ENCODE results near the gene MYL10. TPM values are rescaled to one million over a fixed set of nuclear protein-coding genes. Genes with fewer than 3 reads are reported as not detected.

The MYL10 gene
- total RNA-seq, 2 donors from 2014 or later, result not detected

- no peaks in the 10 kb centered on the region for H3K9me3 ChIP-seq
- no peaks in the 10 kb centered on the region for H3K4me1 ChIP-seq
- no peaks in the 10 kb centered on the region for H3K36me3 ChIP-seq
- DNase-seq (ENCODE audit: low spot score), result no peak
- H3K27ac ChIP-seq, result no peak overlapping the region
- no peaks in the 10 kb centered on the region for H3K27me3 ChIP-seq
- H3K4me3 ChIP-seq, result no peak overlapping the region
- TF ChIP-seq CTCF (IDR thresholded peaks at IDR 0.05), result no peak
These were observed 574 bp downstream of the MYL10 start for GRCh38 chr7:101628522-101628921.

GRCh38 chr7:101626758-101627157 is 2.3 kb downstream of the MYL10 start:
- H3K27ac ChIP-seq, result no peak overlapping the region
- H3K4me1 ChIP-seq, result no peaks in the 10 kb centered on the region
- no peak for DNase-seq (ENCODE audit: low spot score)
- no peaks in the 10 kb centered on the region for H3K27me3 ChIP-seq
- no peak for TF ChIP-seq CTCF (IDR thresholded peaks at IDR 0.05)
- no peaks in the 10 kb centered on the region for H3K9me3 ChIP-seq
- H3K36me3 ChIP-seq, result no peaks in the 10 kb centered on the region
- no peak overlapping the region for H3K4me3 ChIP-seq

- no peak for DNase-seq (ENCODE audit: low spot score)
- H3K36me3 ChIP-seq, result no peaks in the 10 kb centered on the region
- H3K27me3 ChIP-seq, result no peaks in the 10 kb centered on the region
- H3K9me3 ChIP-seq, result no peaks in the 10 kb centered on the region
- TF ChIP-seq CTCF (IDR thresholded peaks at IDR 0.05), result no peak
- H3K27ac ChIP-seq, result no peak overlapping the region
- no peak overlapping the region for H3K4me3 ChIP-seq
- no peaks in the 10 kb centered on the region for H3K4me1 ChIP-seq
These were observed 2.9 kb downstream of the MYL10 start for GRCh38 chr7:101626069-101626671.

- DNase-seq (ENCODE audit: low spot score), result no peak
- Histone ChIP-seq H3K36me3 (no peaks in the 10 kb centered on the region), H3K27ac (no peak overlapping the region), H3K27me3 (no peaks in the 10 kb centered on the region), H3K9me3 (no peaks in the 10 kb centered on the region), H3K4me3 (no peak overlapping the region), H3K4me1 (no peaks in the 10 kb centered on the region)
- TF ChIP-seq CTCF (IDR thresholded peaks at IDR 0.05), result no peak
These were observed 3.9 kb downstream of the MYL10 start for GRCh38 chr7:101625031-101625791.

- Histone ChIP-seq H3K36me3 (no peaks in the 10 kb centered on the region), H3K27ac (no peak overlapping the region), H3K4me1 (no peaks in the 10 kb centered on the region), H3K9me3 (no peaks in the 10 kb centered on the region), H3K27me3 (no peaks in the 10 kb centered on the region), H3K4me3 (no peak overlapping the region)
- DNase-seq (ENCODE audit: low spot score), result no peak
- no peak for TF ChIP-seq CTCF (IDR thresholded peaks at IDR 0.05)
These were observed 4.7 kb downstream of the MYL10 start for GRCh38 chr7:101624246-101625001.
